IgD-negative memory B cell (primary cell): Measurements from ENCODE around the gene KLF13. TPM values are rescaled to one million over a fixed set of nuclear protein-coding genes. Genes with fewer than 3 reads are reported as not detected.

Experiments
- H3K27ac Mint-ChIP-seq, 3 donors: one replicate each; pipeline ENCODE4 v1.8.0; 2020 to 2022; ENCODE audit warnings: mild to moderate bottlenecking in 3 of 3, mixed read lengths in 3 of 3, moderate library complexity in 1 of 3
- H3K27me3 Mint-ChIP-seq: one replicate; pipeline ENCODE4 v1.8.0; 2021; ENCODE audit warnings: mixed read lengths
- H3K36me3 Mint-ChIP-seq: one replicate; pipeline ENCODE4 v1.8.0; 2020; ENCODE audit warnings: mild to moderate bottlenecking, mixed read lengths
- H3K4me1 Mint-ChIP-seq, 3 donors: one replicate each; pipeline ENCODE4 v1.8.0; 2020 to 2022; ENCODE audit warnings: mixed read lengths in 3 of 3, mild to moderate bottlenecking in 1 of 3
- H3K4me3 Mint-ChIP-seq, 4 donors: one replicate each; pipeline ENCODE4 v1.8.0; 2020 to 2022; ENCODE audit warnings: mild to moderate bottlenecking in 4 of 4, mixed read lengths in 4 of 4, moderate library complexity in 3 of 4
- H3K9me3 Mint-ChIP-seq, 3 donors: one replicate each; pipeline ENCODE4 v1.8.0; 2020 to 2021; ENCODE audit warnings: mixed read lengths in 3 of 3, mild to moderate bottlenecking in 1 of 3
- polyA plus RNA-seq: library from polyadenylated mRNA; unstranded; fragments of 300-500 nt; fragmentation: Illumina TruSeq; gene quantifications from one replicate; pipeline ENCODE4 v1.2.3, GENCODE V29; 2021

Gene KLF13
- polyA plus RNA-seq, 1 donor from 2014 or later, result 81.4 TPM

- peaks cover 54 to 89% (median 71%) of the 10 kb centered on the region in 3 donors for H3K4me1 Mint-ChIP-seq
- H3K9me3 Mint-ChIP-seq, result no peaks in the 10 kb centered on the region
- peaks cover 12% of the 10 kb centered on the region for H3K36me3 Mint-ChIP-seq
- H3K27ac Mint-ChIP-seq, result peak overlapping the region; percentile 83 to 96 (median 93)
- peak overlapping the region; percentile 60 to 86 (median 78) for H3K4me3 Mint-ChIP-seq
- no peaks in the 10 kb centered on the region for H3K27me3 Mint-ChIP-seq
These were observed 34.5 kb downstream of the KLF13 start for GRCh38 chr15:31360843-31361763.

- Mint-ChIP-seq H3K9me3 (no peaks in the 10 kb centered on the region), H3K27me3 (no peaks in the 10 kb centered on the region), H3K36me3 (peaks cover 10% of the 10 kb centered on the region), H3K4me3 (peak overlapping the region; percentile 60 to 86 (median 78)), H3K27ac (peak overlapping the region; percentile 83 to 96 (median 93)), H3K4me1 (peaks cover 45 to 85% (median 69%) of the 10 kb centered on the region in 3 donors)
These were observed 35.3 kb downstream of the KLF13 start for GRCh38 chr15:31361764-31362515.

GRCh38 chr15:31362886-31363285 is 36.3 kb downstream of the KLF13 start:
- peak overlapping the region; percentile 10 to 86 (median 71) for H3K4me3 Mint-ChIP-seq
- H3K9me3 Mint-ChIP-seq, result no peaks in the 10 kb centered on the region
- H3K4me1 Mint-ChIP-seq, result peaks cover 46 to 85% (median 74%) of the 10 kb centered on the region in 3 donors
- H3K27ac Mint-ChIP-seq, result peak overlapping the region; percentile 83 to 93 (median 90)
- H3K36me3 Mint-ChIP-seq, result peaks cover 10% of the 10 kb centered on the region
- H3K27me3 Mint-ChIP-seq, result no peaks in the 10 kb centered on the region

- Mint-ChIP-seq H3K27me3 (no peaks in the 10 kb centered on the region), H3K4me1 (peaks cover 45 to 81% (median 76%) of the 10 kb centered on the region in 3 donors)
These were observed 37.8 kb downstream of the KLF13 start for GRCh38 chr15:31364301-31365031.

DNA sequence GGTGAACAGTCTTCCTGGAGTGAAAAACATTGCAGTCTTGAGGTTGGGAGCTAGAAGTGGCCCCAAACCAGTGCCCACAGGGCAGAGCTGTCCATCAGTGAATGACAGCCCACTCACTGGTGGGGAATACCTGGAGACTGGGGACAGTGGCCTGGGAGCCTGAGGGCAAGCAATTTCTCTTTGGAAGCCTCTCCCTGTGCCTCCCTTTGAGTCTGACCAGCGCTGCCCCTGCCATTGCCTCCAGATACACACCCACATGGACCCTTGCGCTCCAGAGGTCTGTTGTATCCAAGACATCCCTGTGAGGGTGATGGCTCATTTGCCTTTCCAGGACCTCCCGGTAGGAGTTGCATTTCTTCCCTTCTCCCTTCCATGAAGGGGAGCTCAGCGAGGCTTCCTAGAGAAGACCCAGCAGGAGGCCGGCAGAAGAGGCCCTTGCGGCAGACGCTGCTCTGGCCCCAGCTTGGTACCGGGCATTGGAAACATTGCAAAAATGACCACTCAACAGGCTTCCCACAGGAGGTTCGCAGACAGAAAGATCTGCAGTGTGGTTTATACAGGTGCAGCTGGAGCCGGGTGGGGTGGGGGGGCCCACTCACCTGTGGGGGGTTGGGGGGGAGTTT is 38.5 kb downstream of the KLF13 start:
- Mint-ChIP-seq H3K4me1 (peaks cover 52 to 80% (median 79%) of the 10 kb centered on the region in 3 donors), H3K27me3 (no peaks in the 10 kb centered on the region), H3K36me3 (peaks cover 2% of the 10 kb centered on the region), H3K4me3 (peak overlapping the region; percentile 60 to 95 (median 84)), H3K27ac (peak overlapping the region in 2 of 3 donors; percentile 91 to 96), H3K9me3 (no peaks in the 10 kb centered on the region)

More at GRCh38 chr15:31364301-31365031, 37.8 kb downstream of the KLF13 start:
- Mint-ChIP-seq H3K27ac (peak overlapping the region; percentile 15 to 83 (median 67)), H3K4me3 (peak overlapping the region in 2 of 4 donors; percentile 60 to 95), H3K36me3 (peaks cover 2% of the 10 kb centered on the region), H3K9me3 (no peaks in the 10 kb centered on the region)

GRCh38 chr15:31365655-31366127 is 39.1 kb downstream of the KLF13 start:
- Mint-ChIP-seq H3K4me1 (peaks cover 52 to 83% (median 76%) of the 10 kb centered on the region in 3 donors), H3K27me3 (no peaks in the 10 kb centered on the region), H3K4me3 (peak overlapping the region; percentile 76 to 95 (median 88)), H3K27ac (peak overlapping the region; percentile 88 to 96 (median 91)), H3K36me3 (peaks cover 2% of the 10 kb centered on the region), H3K9me3 (no peaks in the 10 kb centered on the region)

GRCh38 chr15:31366169-31366734 is 39.6 kb downstream of the KLF13 start:
- Mint-ChIP-seq H3K36me3 (peaks cover 2% of the 10 kb centered on the region), H3K27me3 (no peaks in the 10 kb centered on the region)

GRCh38 chr15:31367021-31367729 is 40.5 kb downstream of the KLF13 start:
- Mint-ChIP-seq H3K27ac (peak overlapping the region; percentile 83 to 90 (median 86)), H3K27me3 (no peaks in the 10 kb centered on the region), H3K9me3 (no peaks in the 10 kb centered on the region), H3K36me3 (peaks cover 2% of the 10 kb centered on the region), H3K4me3 (peak overlapping the region; percentile 38 to 85 (median 60)), H3K4me1 (peaks cover 46 to 76% (median 69%) of the 10 kb centered on the region in 3 donors)

More at GRCh38 chr15:31366169-31366734, 39.6 kb downstream of the KLF13 start:
- Mint-ChIP-seq H3K4me1 (peaks cover 53 to 86% (median 76%) of the 10 kb centered on the region in 3 donors), H3K9me3 (no peaks in the 10 kb centered on the region), H3K4me3 (peak overlapping the region in 3 of 4 donors; percentile 85 to 95 (median 91)), H3K27ac (peak overlapping the region in 2 of 3 donors; percentile 88 to 96)

DNA sequence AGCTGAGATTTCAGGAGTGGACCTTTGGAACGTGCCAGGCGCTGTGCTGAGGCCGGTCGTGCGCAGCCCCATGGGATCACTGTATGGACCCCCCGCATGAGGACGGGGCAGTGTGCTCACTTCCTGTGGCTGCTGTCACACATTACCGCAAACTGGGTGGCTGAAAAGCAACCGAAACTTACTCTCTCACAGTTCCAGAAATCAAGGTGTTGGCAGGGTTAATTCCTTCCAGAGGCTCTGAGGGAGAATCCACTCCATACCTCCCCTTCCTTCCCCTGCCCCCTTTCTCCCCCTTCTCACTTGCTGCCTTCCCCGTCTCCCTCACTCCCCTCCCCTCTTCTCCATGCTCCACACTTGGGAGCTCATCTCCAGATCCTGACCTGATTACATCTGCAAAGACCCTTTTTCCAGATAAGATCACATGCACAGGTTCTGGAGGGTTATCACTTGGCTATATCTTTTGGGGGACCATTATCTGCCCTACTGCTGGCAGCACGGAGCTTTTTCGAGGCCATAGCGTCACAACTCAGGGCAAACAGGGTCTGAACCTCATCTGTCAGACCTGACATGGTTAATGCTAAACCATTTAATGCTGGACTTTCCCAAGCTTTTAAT is 41.2 kb downstream of the KLF13 start:
- Mint-ChIP-seq H3K9me3 (no peaks in the 10 kb centered on the region), H3K27me3 (no peaks in the 10 kb centered on the region), H3K36me3 (peaks cover 2% of the 10 kb centered on the region), H3K4me3 (peak overlapping the region; percentile 38 to 85 (median 66)), H3K27ac (peak overlapping the region; percentile 83 to 90 (median 86)), H3K4me1 (peaks cover 40 to 72% (median 66%) of the 10 kb centered on the region in 3 donors)

GRCh38 chr15:31369727-31370126 is 43.1 kb downstream of the KLF13 start:
- peak overlapping the region in 2 of 4 donors; percentile 45 to 75 for H3K4me3 Mint-ChIP-seq
- peaks cover 27 to 57% (median 51%) of the 10 kb centered on the region in 3 donors for H3K4me1 Mint-ChIP-seq
- H3K27ac Mint-ChIP-seq, result peak overlapping the region; percentile 11 to 82 (median 78)
- H3K9me3 Mint-ChIP-seq, result no peaks in the 10 kb centered on the region
- no peaks in the 10 kb centered on the region for H3K27me3 Mint-ChIP-seq
- peaks cover 2% of the 10 kb centered on the region for H3K36me3 Mint-ChIP-seq

- Mint-ChIP-seq H3K27ac (peak overlapping the region in 1 of 3 donors; percentile 85), H3K9me3 (no peaks in the 10 kb centered on the region), H3K4me1 (peaks cover 28 to 62% (median 57%) of the 10 kb centered on the region in 3 donors), H3K27me3 (no peaks in the 10 kb centered on the region), H3K4me3 (peak overlapping the region in 1 of 4 donors; percentile 79), H3K36me3 (no peaks in the 10 kb centered on the region)
These were observed 45.0 kb downstream of the KLF13 start for GRCh38 chr15:31371520-31372240.

GRCh38 chr15:31372635-31373091 is 46.0 kb downstream of the KLF13 start:
- Mint-ChIP-seq H3K27me3 (no peaks in the 10 kb centered on the region), H3K4me3 (no peak overlapping the region), H3K27ac (peak overlapping the region in 2 of 3 donors; percentile 85 to 92), H3K9me3 (no peaks in the 10 kb centered on the region), H3K4me1 (peaks cover 23 to 55% (median 49%) of the 10 kb centered on the region in 3 donors), H3K36me3 (no peaks in the 10 kb centered on the region)
